ENCODE data around the gene LIF.

Gene LIF

DNA sequence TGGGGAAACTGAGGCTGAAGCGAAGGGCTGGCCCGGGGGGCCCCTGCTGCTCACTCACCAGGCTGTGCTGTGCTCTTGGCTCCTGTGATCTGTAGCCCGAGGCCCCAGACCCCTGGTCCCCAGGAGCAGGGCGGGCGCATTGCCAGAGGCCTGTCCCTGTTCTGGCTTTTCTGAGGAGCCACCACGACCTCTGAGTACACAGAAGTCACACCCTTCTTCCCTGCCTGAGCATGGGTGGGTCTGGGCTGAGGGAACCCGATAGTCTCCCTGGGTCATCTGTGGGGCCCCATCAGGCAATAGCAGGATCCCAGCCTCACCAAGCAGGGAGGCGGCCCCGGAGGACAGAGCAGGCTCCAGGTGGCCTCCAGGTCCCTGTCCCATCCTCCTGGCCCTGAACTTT is 37.6 kb upstream of the LIF start:
- no peak for DNase-seq

- no peak for DNase-seq
Observed at GRCh38 chr22:30283342-30283741, 36.8 kb upstream of the LIF start.

DNA sequence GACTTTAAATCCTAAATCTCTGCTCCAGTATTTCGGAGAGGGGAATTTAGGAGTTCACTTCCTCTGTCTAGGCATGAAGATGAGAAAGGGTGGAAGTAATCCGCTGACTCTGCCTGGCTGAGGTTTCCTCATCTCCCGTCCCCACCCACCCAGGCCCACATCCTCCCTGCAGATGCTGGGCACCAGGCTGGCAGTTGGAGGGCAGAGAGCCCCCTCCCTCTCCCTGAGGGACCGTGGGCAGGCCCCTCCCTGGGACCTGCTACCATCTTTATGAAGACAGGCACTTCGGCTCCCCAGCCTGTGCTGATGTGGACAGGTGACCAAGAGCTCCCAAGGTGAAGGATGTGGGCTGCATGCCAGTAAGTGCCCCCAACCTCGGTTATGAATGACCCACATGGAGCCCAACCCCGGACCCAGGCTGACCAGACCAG is 36.1 kb upstream of the LIF start:
- no peak for DNase-seq

DNA sequence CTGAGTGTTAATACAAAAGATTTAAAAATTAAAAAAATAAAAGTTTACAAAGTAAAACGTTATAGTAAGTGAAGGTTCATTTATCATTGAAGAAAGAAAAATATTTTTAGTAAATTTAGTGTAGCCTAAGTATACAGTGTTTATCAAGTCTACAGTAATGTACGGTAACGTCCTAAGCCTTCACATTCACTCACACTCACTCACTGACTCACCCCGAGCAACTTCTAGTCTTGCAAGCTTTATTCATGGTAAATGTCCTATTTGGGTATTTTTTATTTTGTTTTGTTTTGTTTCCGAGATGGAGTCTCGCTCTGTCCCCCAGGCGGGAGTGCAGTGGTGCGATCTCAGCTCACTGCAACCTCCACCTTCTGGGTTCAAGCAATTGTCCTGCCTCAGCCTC is 33.9 kb upstream of the LIF start:
- DNase-seq = no peak

- DNase-seq = no peak
Observed at GRCh38 chr22:30279932-30280331, 33.4 kb upstream of the LIF start.

DNA sequence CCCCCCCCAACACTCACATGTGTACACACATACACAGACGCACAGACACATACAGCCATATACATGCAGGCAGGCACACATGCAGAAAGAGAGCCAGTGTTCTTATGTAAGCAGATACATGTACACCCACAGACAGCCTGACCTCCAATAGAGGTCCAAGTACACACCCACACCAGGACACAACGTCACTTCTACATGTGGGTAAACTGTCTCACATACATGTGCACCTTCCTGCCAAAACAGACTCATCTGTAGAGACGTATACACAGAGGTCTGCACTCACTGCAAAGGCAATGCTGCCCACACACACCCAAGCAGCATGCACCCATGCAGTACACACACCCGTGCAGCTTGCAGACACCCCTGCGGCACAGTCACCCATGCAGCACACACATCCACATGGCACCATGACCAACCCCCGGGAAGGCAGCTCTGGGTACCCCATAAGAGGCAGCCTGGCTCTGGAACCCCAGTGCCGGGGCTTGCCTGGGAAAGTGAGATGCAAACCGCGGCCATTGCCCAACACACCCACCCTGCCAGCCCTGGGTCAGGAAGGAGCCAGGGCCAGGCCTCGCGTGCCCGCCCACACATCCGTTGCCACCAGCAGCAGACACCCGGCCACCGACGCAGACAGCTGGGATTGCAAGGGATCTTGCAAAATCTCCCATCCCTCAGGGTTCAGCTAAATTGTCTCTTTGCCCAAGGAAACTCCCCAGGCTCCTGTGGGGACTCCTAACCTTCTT is 32.7 kb upstream of the LIF start:
- DNase-seq = no peak

DNA sequence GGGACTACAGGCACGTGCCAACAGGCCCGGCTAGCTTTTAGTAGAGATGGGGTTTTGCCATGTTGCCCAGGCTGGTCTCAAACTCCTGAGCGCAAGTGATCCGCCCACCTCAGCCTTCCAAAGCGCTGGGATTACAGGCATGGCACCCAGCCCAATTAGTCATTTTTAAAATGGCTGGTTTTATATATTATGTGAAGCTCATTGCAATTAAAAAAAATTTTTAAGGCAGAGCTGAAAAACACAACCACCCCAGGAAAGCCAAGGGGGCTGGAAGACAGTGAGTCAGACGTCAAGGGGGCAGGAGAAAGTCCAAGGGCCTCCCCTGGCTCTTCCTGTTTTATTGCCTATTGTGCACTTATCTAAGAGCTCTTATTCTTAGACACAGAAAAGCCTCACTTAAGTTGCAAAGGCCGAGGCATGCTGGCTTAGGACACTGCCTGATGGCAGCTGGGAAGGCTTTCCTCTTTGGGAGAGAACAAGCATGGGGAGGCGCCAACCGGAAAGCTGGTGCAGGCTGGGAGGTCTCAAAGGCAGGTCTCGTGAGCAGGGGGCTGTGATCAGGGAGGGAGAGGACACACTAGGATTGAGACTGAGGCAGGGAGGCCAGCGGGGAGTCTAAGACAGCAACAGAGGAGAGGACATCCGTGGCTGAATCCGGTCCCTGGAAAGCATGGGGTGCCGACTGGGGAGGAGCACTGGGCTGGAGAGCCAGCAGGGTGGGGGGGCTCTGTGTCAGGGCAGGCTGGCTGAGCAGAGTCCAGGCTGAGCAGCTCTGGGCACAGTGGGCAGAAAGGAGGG is 31.2 kb upstream of the LIF start:
- DNase-seq = no peak

- DNase-seq = no peak
Observed at GRCh38 chr22:30276039-30276438, 29.5 kb upstream of the LIF start.

- no peak for DNase-seq
Observed at GRCh38 chr22:30275625-30276024, 29.1 kb upstream of the LIF start.

DNA sequence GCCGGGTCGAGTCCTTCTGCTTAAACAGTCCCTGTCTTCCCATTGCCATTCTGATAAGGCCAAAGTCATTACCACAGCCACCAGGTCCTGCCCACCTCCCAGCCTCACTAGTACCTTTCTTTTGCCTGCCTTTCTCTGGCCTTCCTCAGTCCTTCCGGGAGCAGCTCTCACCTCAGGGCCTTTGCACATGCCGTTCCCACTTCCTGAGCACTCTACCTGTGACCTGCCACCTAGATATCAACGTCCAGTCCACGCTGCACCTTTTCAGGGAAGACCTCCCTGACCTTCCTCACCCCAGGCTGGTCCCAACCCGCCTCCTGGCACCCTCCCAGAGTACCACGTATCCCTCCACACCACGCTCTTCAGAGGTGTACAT is 27.9 kb upstream of the LIF start:
- DNase-seq = no peak

- DNase-seq = no peak
Observed at GRCh38 chr22:30273711-30274436, 27.3 kb upstream of the LIF start.

DNA sequence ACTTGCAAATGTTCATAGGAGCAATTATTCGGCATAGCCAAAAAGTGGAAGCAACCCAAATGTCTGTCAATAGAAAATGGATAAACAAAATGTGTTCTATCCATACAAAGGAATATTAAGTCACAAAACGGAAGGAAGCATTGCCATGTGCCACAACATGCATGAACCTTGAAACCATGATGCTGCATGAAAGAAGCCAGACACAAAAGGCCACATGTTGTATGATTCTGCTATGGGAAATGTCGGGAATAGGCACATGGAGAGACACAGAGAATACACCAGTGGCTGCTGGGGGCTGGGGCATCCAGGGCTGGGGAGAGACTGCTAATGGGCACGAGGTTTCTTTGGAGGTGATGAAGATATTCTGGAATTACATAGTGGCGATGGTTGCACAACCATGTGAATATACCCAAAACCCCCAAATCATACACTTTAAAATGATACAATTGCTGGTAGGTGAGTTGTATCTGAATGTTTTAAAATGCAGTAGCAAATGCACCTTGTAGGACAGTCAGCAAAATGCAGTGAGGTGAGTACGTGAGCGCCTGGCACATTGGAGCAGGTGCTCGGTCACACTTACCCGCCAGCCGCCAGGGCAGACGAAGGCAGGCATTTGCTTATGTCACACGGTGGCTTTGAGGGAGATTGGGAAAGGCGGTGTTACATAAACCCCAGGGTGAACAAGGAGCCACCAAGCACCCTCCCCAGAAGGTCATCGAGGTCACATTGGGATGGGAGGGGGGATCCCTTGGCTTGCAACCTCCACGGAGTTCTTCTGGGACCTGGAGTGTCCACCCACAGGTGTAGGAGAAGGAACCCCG is 26.4 kb upstream of the LIF start:
- DNase-seq = no peak

GRCh38 chr22:30270832-30271231 is 24.3 kb upstream of the LIF start:
- DNase-seq = no peak

DNA sequence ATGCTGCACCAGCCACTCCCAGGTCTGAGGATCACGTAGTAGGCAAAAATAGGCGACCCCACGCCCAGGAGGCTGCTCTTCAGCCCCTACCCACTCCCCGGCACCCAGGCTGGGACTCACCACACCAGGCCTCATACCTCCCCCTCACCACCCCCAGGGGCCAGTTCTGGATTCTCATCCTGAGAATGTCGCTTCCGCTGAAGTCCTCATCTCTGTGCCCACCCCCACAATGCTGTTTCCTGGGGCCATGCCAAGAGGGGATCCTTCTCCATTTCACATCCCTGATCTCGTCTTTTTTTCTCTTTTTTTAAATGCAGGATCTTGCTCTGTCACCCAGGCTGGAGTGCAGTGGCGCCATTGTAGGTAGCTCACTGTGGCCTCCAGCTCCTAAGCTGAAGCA is 21.8 kb upstream of the LIF start:
- DNase-seq = no peak

DNA sequence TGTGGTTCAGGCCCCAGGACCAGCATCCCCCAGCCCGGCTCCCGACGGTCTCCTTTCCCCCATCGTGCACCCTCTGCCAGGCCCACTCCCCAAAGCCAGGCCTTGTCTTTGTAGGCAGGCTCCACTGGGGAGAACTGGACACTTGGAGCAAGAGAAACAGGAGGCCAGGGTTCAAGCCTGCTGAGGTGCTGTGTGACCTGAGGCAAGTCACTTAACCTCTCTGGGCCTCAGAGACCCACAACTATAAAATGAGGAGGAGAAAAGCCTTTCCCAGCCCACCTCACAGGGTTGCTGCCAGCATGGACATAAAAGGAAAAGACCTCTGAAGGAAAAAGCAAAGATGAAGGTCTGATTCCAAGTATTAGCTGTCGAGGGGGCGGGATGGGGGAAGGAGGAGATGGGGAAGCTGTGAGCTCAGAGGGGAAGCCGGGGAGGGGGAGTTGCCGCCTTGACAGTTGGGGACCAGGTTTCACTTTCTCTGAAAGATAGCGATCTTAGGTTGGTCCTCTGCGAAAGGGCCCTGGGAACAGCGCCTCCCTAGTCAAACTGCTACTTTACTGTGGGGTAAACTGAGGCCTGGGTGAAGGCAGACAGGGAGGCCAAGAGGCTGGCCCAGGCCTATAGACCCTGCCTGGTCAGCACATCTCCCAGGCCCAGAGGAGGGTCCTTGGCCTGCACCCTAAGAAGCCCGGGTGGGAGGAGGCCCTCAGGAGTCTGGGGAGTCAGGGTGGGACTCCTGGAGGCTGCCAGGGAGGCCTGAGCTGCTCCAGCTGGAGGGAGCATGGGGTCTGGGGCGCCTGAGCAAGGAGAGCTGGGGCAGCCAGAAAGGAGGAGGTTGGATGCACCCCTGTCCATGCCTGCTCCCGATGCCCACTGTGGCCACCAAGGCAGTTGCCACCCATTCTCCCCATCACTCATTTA is 21.1 kb upstream of the LIF start:
- DNase-seq = no peak

GRCh38 chr22:30266445-30267381 is 20.2 kb upstream of the LIF start, which contains the start of gene OSM:
Gene OSM, minus strand, starts transcription at chr22:30266851. Its CDS starts 52 bp downstream, at chr22:30266799.
- DNase-seq = no peak

DNA sequence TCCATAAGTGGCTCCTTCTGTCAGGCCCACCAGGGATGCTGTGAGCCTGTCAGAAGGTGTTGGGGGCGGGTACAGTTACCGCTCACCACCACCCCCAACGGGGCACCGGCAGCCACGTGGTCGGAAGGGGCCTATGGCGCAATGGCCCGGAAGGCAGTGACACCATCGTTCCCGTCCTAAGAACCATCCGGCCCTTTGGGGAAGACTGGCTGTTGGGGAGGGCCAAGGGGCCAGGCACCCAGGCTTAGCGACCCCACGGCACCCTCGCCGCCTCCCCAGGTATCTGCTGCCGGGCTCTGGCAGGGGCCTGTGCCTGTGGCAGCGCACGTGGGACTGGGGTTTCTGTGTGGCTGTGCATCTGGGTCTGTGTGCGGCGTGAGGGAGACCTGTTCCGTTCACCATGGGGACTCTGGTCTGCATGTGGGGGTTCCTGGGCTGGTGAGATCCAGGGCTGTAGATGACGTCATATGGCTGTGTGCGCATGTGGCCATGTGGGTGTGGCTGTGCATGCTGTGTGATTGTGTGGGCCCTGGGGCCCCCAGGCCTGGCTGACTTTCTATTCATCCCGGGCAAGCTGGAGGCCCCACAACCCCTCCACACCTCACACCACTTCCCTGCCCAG is 19.4 kb upstream of the LIF start:
- DNase-seq = no peak

DNA sequence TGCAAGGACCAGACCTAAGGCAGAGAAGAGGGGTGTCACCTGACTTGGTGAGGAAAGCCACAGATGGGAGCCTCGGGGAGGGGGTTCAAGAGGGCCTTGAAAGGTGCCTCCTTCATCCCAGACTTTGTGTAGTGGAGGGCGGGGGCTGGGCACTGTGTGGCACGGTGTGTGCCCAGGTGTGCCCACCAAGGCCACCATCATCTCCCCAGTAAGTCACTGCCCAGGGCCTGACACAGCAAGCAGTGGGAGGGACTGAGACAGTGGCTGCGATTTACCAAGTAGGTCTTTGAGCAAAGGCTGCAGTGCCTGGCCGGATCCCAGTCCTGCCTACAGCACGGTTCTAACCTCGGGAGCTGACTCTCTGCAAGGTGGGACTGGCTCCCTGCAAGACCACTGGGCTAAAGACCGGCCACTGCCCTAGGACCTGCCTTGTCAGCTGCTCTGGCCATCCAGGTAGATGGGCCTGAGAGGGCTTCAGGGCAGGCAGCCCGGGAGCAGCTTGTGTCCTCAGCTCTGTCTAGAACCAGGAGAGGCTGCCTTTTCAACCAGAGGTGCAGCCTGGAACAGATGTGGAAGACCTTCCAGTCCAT is 18.7 kb upstream of the LIF start:
- DNase-seq = no peak

DNA sequence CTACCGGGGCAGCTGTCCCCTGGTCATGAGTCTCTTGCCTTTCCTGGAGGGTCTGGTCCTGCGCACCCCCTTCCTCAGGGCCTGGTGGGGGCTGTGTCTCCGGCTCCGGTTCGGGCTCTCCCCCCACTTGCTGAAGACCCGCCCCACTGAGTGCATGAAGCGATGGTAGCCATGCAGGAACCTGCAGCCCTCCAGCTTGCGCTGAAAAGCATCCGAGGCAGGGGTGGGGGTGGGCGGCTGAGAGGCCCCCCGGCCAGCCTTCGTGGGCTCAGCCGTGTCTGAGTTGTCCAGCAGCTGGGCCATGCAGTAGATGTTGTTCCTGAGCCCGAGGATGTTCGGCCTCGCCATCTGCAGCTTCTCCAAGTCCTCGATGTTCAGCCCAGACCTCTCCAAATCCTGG is 17.3 kb upstream of the LIF start:
- no peak for DNase-seq
